Gastroesophageal sphincter (tissue), 4 donors: ENCODE measurements around the gene EFNA2. TPM values are rescaled to one million over a fixed set of nuclear protein-coding genes. Genes with fewer than 3 reads are reported as not detected.

ENCODE experiments used
- ATAC-seq: fragments of 150-250 bp; one replicate; pipeline ENCODE4 v1.9.1; 2016; ENCODE audit warnings: mild to moderate bottlenecking, moderate library complexity
- H3K27ac ChIP-seq, 4 donors: fragments of 200-600 bp; sonication (generic) in 3 of 4; 1 replicate in 3 of 4; 2 replicates in 1 of 4; pipeline ENCODE4 v1.5.1; 2016 to 2019
- H3K27me3 ChIP-seq: fragments of 200-600 bp; sonication (generic); one replicate; pipeline ENCODE4 v1.5.1; 2019
- H3K36me3 ChIP-seq, 2 donors: fragments of 200-600 bp; sonication (generic); one replicate each; pipeline ENCODE4 v1.5.1; 2019; ENCODE audit warnings: control low read depth in 1 of 2
- H3K4me1 ChIP-seq, 3 donors: fragments of 200-600 bp; sonication (generic); 1 replicate in 2 of 3; 2 replicates in 1 of 3; pipeline ENCODE4 v1.5.1; 2016 to 2019; ENCODE audit warnings: control low read depth in 2 of 3
- H3K4me3 ChIP-seq, 2 donors: fragments of 200-600 bp; sonication (generic); one replicate each; pipeline ENCODE4 v1.5.1; 2019; ENCODE audit warnings: mild to moderate bottlenecking in 1 of 2, moderate library complexity in 1 of 2
- H3K9me3 ChIP-seq, 3 donors: fragments of 200-600 bp; sonication (generic); one replicate each; pipeline ENCODE4 v1.5.1; 2017 to 2019; ENCODE audit warnings: control low read depth in 2 of 3
- CTCF ChIP-seq, 4 experiments: fragments of 200-600 bp in 2 of 4; fragments of 450-650 bp in 2 of 4; sonication (generic) in 1 of 4; IDR thresholded peaks; one replicate each; pipeline ENCODE4 v1.5.1; 2017 to 2019; ENCODE audit warnings: antibody characterized with exemption in 4 of 4, mild to moderate bottlenecking in 2 of 4, moderate library complexity in 2 of 4
- EP300 ChIP-seq: sonication (generic); formaldehyde crosslinking; IDR thresholded peaks from one replicate; pipeline ENCODE4 v1.6.1; 2017; ENCODE audit warnings: antibody characterized with exemption, mild to moderate bottlenecking
- POLR2A ChIP-seq, 2 donors: fragments of 450-650 bp; IDR thresholded peaks; one replicate each; pipeline ENCODE4 v1.6.1; 2017; ENCODE audit warnings: antibody characterized with exemption in 2 of 2, mild to moderate bottlenecking in 2 of 2, moderate library complexity in 1 of 2
- POLR2AphosphoS5 ChIP-seq: sonication (generic); formaldehyde crosslinking; IDR thresholded peaks from one replicate; pipeline ENCODE4 v1.6.1; 2017; ENCODE audit warnings: antibody characterized with exemption
- WGBS, 2 donors: methylation state at CpG; one replicate each; pipeline ENCODE4 v1.1.5; 2018; ENCODE audit warnings: low coverage in 1 of 2; 5-methylcytosine and 5-hydroxymethylcytosine counted together
- total RNA-seq, 4 donors: library from RNA; depleted of rRNA; stranded (reverse); fragments of >200 nt; gene quantifications; one replicate each; pipeline ENCODE4 v1.1.0, GENCODE V29; 2016

Gene EFNA2
- total RNA-seq, 4 donors from 2014 or later = not detected

DNA sequence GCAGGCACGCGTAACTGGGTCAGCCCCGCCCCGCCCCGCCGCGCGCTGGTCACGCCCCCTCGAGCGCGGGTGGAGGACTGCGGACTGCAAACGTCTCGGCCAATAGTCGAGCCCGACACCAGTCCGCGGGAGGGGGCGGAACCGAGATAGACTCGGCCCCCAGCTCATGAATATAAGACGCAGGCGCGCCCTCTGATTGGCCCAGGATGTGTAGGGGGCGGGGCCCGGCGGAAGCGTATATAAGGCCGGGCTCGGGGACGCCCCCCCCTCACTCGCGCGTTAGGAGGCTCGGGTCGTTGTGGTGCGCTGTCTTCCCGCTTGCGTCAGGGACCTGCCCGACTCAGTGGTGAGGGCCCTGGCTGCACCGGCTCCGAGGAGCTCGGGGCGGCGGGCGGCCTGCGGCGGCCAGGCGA, 16.6 kb upstream of the EFNA2 start, which contains the start of gene CIRBP:
CIRBP (plus strand) TSS at position 268 of the 413 bp plus-strand sequence. CDS start 1,602 bp downstream, outside the sequence.
- peaks cover 0 to 33% of the 10 kb centered on the region in 2 donors for H3K36me3 ChIP-seq
- H3K4me1 ChIP-seq = peaks cover 0 to 89% (median 75%) of the 10 kb centered on the region in 3 donors
- peak within 1 kb of the TSS; percentile 55 to 96 for H3K4me3 ChIP-seq
- peak; percentile 88 for ATAC-seq
- WGBS, 2 donors = no CpG with 5 or more reads among the region's 50 CpGs
- H3K27ac ChIP-seq = peak within 1 kb of the TSS; percentile 77 to 100 (median 99)
- H3K9me3 ChIP-seq = no peaks in the 10 kb centered on the region
- H3K27me3 ChIP-seq = no peaks in the 10 kb centered on the region
- TF ChIP-seq EP300 (no peak), POLR2A (IDR thresholded peaks at IDR 0.05) (peak; percentile 100), POLR2AphosphoS5 (peak; percentile 100), CTCF (IDR thresholded peaks at IDR 0.05) (peak in 2 of 4 experiments; percentile 14 to 22)

DNA sequence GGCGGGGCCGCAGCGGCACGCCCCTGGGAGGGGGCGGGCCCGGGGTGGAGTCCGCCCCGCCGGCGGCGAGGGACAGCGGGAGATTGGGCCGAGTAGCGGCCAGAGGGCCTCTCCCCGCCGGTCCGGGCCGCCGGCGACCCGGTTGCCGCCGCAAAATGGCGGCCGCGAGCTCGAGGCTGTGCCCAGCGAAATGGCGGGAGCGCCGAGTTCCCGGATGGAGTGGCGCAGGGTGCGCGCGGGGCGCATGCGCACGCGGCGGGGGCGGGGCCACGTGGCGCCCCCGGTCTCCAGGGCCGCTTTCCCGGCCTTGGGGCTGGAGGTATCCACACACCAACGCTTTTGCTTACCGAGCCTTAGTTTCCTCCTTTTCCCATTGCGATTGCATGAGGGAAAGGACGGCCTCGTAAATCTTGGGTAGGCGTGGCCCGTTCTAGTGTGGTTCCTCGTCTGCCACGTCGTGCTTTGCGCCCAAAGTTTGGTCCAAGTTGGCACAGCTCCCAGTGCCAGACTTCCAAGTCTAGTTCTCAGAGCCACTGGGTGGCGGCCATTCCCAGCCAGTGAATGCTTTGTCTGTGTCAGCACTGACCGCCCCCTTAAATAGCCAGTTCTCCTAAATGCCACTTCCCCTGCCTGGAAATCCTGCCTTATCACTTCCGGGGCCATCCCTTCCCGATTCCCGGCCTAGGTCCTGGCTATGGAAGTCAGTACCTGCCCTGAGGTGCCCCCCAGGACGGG, 16.0 kb upstream of the EFNA2 start:
- H3K27me3 ChIP-seq = no peaks in the 10 kb centered on the region
- peaks cover 0 to 39% of the 10 kb centered on the region in 2 donors for H3K36me3 ChIP-seq
- H3K9me3 ChIP-seq = no peaks in the 10 kb centered on the region
- WGBS, 2 donors = 0% methylated on average over 12 of the region's 64 CpGs; no CpG with 5 or more reads in 1 of the 2 donors
- TF ChIP-seq EP300 (no peak), POLR2AphosphoS5 (peak; percentile 88), POLR2A (IDR thresholded peaks at IDR 0.05) (peak in 1 of 2 donors; percentile 49), CTCF (IDR thresholded peaks at IDR 0.05) (no peak)
- ATAC-seq = peak; percentile 62
- H3K4me1 ChIP-seq = peaks cover 1 to 94% (median 81%) of the 10 kb centered on the region in 3 donors
- peak overlapping the region; percentile 55 to 96 for H3K4me3 ChIP-seq
- H3K27ac ChIP-seq = peak overlapping the region; percentile 77 to 100 (median 99)

- no peaks in the 10 kb centered on the region for H3K27me3 ChIP-seq
- peaks cover 3 to 93% (median 81%) of the 10 kb centered on the region in 3 donors for H3K4me1 ChIP-seq
- TF ChIP-seq POLR2AphosphoS5 (no peak), POLR2A (IDR thresholded peaks at IDR 0.05) (no peak), EP300 (no peak), CTCF (IDR thresholded peaks at IDR 0.05) (no peak)
- ATAC-seq = no peak
- peak overlapping the region; percentile 55 to 96 for H3K4me3 ChIP-seq
- 29 to 32% methylated on average over 3 to 5 of the region's 8 CpGs for WGBS, 2 donors
- H3K36me3 ChIP-seq = peaks cover 0 to 43% of the 10 kb centered on the region in 2 donors
- peak overlapping the region; percentile 77 to 100 (median 99) for H3K27ac ChIP-seq
- H3K9me3 ChIP-seq = no peaks in the 10 kb centered on the region
These were observed 15.3 kb upstream of the EFNA2 start for GRCh38 chr19:1270213-1270853.

- peaks cover 3 to 88% (median 74%) of the 10 kb centered on the region in 3 donors for H3K4me1 ChIP-seq
- ATAC-seq = no peak
These were observed 14.7 kb upstream of the EFNA2 start for GRCh38 chr19:1270854-1271527.

More at GRCh38 chr19:1270854-1271527, 14.7 kb upstream of the EFNA2 start:
- TF ChIP-seq EP300 (no peak), POLR2AphosphoS5 (no peak), CTCF (IDR thresholded peaks at IDR 0.05) (no peak), POLR2A (IDR thresholded peaks at IDR 0.05) (no peak)
- Histone ChIP-seq H3K27me3 (no peaks in the 10 kb centered on the region), H3K27ac (peak overlapping the region in 3 of 4 donors; percentile 99 to 100 (median 99)), H3K36me3 (peaks cover 0 to 43% of the 10 kb centered on the region in 2 donors), H3K4me3 (peak overlapping the region; percentile 2 to 96), H3K9me3 (no peaks in the 10 kb centered on the region)
- WGBS, 2 donors = 40 to 45% methylated on average over 4 of the region's 26 CpGs
